SK-N-SH (cell line): ENCODE data around the gene HS6ST3.

Source experiments
- CTCF ChIP-seq: fragments of 200-600 bp; sonication (generic); IDR thresholded peaks from 2 replicates; pipeline ENCODE4 v1.6.1; 2017; ENCODE audit warnings: antibody characterized with exemption, mild to moderate bottlenecking, moderate library complexity
- ELF1 ChIP-seq: IDR thresholded peaks from 2 replicates; pipeline ENCODE4 v1.4.0; 2012
- EP300 ChIP-seq, 2 experiments: IDR thresholded peaks; 2 replicates each; pipeline versions ENCODE4 v1.4.0 to v1.6.1; 2012; ENCODE audit warnings: borderline replicate concordance in 1 of 2, low read depth in 1 of 2, low read length in 1 of 2
- MAX ChIP-seq: IDR thresholded peaks from 2 replicates; pipeline ENCODE4 v1.4.0; 2012; ENCODE audit warnings: low read depth
- NFIC ChIP-seq: IDR thresholded peaks from 2 replicates; pipeline ENCODE4 v1.4.0; 2012; ENCODE audit warnings: borderline replicate concordance
- POLR2AphosphoS5 ChIP-seq: IDR thresholded peaks from 2 replicates; pipeline ENCODE4 v1.6.1; 2012; ENCODE audit warnings: low read depth, low read length
- YY1 ChIP-seq: IDR thresholded peaks from 2 replicates; pipeline ENCODE4 v1.4.0; 2012; ENCODE audit warnings: low read depth, mild to moderate bottlenecking

DNA sequence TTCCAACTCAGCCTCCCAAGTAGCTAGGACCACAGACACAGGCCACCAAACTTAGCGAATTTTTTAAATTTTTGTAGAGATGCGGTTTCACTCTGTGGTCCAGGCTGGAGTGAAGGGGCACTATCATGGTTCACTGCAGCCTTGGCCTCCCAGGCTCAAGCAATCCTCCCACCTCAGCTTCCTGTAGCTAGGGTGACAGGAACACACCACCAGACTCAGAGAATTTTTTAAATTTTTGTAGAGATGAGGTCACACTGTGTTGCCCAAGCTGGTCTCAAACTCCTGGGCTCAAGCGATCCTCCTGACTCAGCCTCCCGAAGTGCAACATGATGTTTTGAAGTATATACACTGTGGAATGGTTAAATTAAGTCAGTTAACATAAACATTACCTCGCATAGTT, 640.8 kb downstream of the HS6ST3 start:
- TF ChIP-seq CTCF (no peak), ELF1 (no peak), EP300 (IDR thresholded peaks at IDR 0.05; ENCODE audit: borderline replicate concordance in 1 of 2, low read depth in 1 of 2, low read length in 1 of 2) (no peak), POLR2AphosphoS5 (no peak), YY1 (no peak), MAX (no peak), NFIC (no peak)
